Gastroesophageal sphincter (tissue), 4 donors: Measurements from ENCODE around the gene INO80. TPM values are rescaled to one million over a fixed set of nuclear protein-coding genes. Genes with fewer than 3 reads are reported as not detected.
"Not testable (repeated sequence)": the region's sequence is repeated elsewhere in the genome, so short reads cannot be mapped to it uniquely, and the experiment has no call there.

Experiments
- ATAC-seq: fragments of 150-250 bp; one replicate; pipeline ENCODE4 v1.9.1; 2016; ENCODE audit warnings: mild to moderate bottlenecking, moderate library complexity
- H3K27ac ChIP-seq, 4 donors: fragments of 200-600 bp; sonication (generic) in 3 of 4; 1 replicate in 3 of 4; 2 replicates in 1 of 4; pipeline ENCODE4 v1.5.1; 2016 to 2019
- H3K27me3 ChIP-seq: fragments of 200-600 bp; sonication (generic); one replicate; pipeline ENCODE4 v1.5.1; 2019
- H3K36me3 ChIP-seq, 2 donors: fragments of 200-600 bp; sonication (generic); one replicate each; pipeline ENCODE4 v1.5.1; 2019; ENCODE audit warnings: control low read depth in 1 of 2
- H3K4me1 ChIP-seq, 3 donors: fragments of 200-600 bp; sonication (generic); 1 replicate in 2 of 3; 2 replicates in 1 of 3; pipeline ENCODE4 v1.5.1; 2016 to 2019; ENCODE audit warnings: control low read depth in 2 of 3
- H3K4me3 ChIP-seq, 2 donors: fragments of 200-600 bp; sonication (generic); one replicate each; pipeline ENCODE4 v1.5.1; 2019; ENCODE audit warnings: mild to moderate bottlenecking in 1 of 2, moderate library complexity in 1 of 2
- H3K9me3 ChIP-seq, 3 donors: fragments of 200-600 bp; sonication (generic); one replicate each; pipeline ENCODE4 v1.5.1; 2017 to 2019; ENCODE audit warnings: control low read depth in 2 of 3
- EP300 ChIP-seq: sonication (generic); formaldehyde crosslinking; IDR thresholded peaks from one replicate; pipeline ENCODE4 v1.6.1; 2017; ENCODE audit warnings: antibody characterized with exemption, mild to moderate bottlenecking
- POLR2A ChIP-seq, 2 donors: fragments of 450-650 bp; IDR thresholded peaks; one replicate each; pipeline ENCODE4 v1.6.1; 2017; ENCODE audit warnings: antibody characterized with exemption in 2 of 2, mild to moderate bottlenecking in 2 of 2, moderate library complexity in 1 of 2
- POLR2AphosphoS5 ChIP-seq: sonication (generic); formaldehyde crosslinking; IDR thresholded peaks from one replicate; pipeline ENCODE4 v1.6.1; 2017; ENCODE audit warnings: antibody characterized with exemption
- WGBS, 2 donors: methylation state at CpG; one replicate each; pipeline ENCODE4 v1.1.5; 2018; ENCODE audit warnings: low coverage in 1 of 2; 5-methylcytosine and 5-hydroxymethylcytosine counted together
- total RNA-seq, 4 donors: library from RNA; depleted of rRNA; stranded (reverse); fragments of >200 nt; gene quantifications; one replicate each; pipeline ENCODE4 v1.1.0, GENCODE V29; 2016
- TF ChIP-seq, protein P1 (sequence below), 4 experiments: fragments of 200-600 bp in 2 of 4; fragments of 450-650 bp in 2 of 4; sonication (generic) in 1 of 4; IDR thresholded peaks; one replicate each; pipeline ENCODE4 v1.5.1; 2017 to 2019; ENCODE audit warnings: antibody characterized with exemption in 4 of 4, mild to moderate bottlenecking in 2 of 4, moderate library complexity in 2 of 4

Gene INO80
- total RNA-seq, 4 donors from 2014 or later, result 18.0 to 61.3 (median 32.2) TPM

DNA sequence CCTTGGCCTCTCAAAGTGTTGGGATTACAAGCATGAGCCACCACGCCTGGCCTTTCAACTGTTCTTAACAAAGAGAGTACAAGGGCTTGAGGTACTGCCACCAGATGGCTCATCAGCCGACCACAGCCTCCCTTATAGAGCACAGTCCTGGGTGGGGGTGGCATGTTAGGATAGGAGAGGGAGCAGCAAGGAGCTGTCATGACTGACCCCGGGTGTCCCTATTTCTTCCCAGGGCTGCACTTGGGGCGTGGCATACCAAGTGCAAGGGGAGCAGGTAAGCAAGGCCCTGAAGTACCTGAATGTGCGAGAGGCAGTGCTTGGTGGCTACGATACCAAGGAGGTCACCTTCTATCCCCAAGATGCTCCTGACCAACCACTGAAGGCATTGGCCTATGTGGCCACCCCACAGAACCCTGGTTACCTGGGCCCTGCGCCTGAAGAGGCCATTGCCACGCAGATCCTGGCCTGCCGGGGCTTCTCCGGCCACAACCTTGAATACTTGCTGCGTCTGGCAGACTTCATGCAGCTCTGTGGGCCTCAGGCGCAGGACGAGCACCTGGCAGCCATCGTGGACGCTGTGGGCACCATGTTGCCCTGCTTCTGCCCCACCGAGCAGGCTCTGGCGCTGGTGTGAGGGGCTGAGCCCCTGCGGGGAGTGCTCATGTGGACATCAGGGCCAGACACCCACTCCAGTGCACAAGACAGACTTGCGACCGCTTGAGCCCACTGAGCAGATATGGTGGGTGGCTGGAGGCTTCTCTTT is 160.8 kb downstream of the INO80 start:
- WGBS, 2 donors, result 80% methylated on average over 1 of the region's 20 CpGs; no CpG with 5 or more reads in 1 of the 2 donors
- Histone ChIP-seq H3K4me3 (no peak overlapping the region), H3K27ac (peak overlapping the region in 1 of 4 donors; percentile 58), H3K9me3 (no peaks in the 10 kb centered on the region), H3K4me1 (peaks cover 0 to 46% (median 6%) of the 10 kb centered on the region in 3 donors), H3K27me3 (no peaks in the 10 kb centered on the region), H3K36me3 (no peaks in the 10 kb centered on the region)
- no peak for ATAC-seq
- TF ChIP-seq, protein P1, sequence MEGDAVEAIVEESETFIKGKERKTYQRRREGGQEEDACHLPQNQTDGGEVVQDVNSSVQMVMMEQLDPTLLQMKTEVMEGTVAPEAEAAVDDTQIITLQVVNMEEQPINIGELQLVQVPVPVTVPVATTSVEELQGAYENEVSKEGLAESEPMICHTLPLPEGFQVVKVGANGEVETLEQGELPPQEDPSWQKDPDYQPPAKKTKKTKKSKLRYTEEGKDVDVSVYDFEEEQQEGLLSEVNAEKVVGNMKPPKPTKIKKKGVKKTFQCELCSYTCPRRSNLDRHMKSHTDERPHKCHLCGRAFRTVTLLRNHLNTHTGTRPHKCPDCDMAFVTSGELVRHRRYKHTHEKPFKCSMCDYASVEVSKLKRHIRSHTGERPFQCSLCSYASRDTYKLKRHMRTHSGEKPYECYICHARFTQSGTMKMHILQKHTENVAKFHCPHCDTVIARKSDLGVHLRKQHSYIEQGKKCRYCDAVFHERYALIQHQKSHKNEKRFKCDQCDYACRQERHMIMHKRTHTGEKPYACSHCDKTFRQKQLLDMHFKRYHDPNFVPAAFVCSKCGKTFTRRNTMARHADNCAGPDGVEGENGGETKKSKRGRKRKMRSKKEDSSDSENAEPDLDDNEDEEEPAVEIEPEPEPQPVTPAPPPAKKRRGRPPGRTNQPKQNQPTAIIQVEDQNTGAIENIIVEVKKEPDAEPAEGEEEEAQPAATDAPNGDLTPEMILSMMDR (IDR thresholded peaks at IDR 0.05), result no peak
- TF ChIP-seq POLR2AphosphoS5, result no peak
- TF ChIP-seq EP300, result no peak
- TF ChIP-seq POLR2A (IDR thresholded peaks at IDR 0.05), result no peak

DNA sequence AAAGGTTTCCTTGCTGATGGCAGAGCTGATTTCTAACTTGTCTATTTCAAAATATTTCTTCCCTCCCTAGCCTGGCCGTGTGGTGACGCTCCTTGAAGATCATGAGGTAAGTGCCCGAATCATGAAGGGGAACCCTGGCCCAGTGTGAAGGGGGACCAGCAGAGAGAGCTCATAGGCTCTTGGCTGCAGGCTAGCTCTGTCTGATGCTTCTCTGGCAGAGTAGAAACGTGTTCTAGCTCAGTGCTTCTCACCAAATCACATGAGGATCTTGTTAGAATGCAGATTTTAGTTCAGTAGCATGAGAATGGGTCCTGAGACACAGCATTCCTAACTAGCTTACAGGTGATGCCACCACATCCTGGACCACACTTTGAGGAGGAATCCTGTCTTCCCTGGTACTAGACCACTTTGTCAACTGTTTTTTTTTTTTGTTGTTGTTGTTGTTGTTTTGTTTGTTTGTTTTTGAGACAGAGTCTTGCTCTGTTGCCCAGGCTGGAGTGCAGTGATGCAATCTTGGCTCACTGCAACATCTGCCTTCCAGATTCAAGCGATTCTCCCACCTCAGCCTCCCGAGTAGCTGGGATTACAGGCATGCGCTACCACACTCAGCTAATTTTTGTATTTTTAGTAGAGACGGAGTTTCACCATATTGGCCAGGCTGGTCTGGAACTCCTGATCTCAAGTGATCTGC is 161.8 kb downstream of the INO80 start:
- not testable (repeated sequence) for H3K27ac ChIP-seq, H3K36me3 ChIP-seq, H3K27me3 ChIP-seq, H3K9me3 ChIP-seq, ATAC-seq
- 75 to 94% methylated on average over 3 to 4 of the region's 8 CpGs for WGBS, 2 donors
- Histone ChIP-seq H3K4me3 (peak overlapping the region in 1 of 2 donors; percentile 68), H3K4me1 (peaks cover 0 to 46% (median 6%) of the 10 kb centered on the region in 3 donors)

DNA sequence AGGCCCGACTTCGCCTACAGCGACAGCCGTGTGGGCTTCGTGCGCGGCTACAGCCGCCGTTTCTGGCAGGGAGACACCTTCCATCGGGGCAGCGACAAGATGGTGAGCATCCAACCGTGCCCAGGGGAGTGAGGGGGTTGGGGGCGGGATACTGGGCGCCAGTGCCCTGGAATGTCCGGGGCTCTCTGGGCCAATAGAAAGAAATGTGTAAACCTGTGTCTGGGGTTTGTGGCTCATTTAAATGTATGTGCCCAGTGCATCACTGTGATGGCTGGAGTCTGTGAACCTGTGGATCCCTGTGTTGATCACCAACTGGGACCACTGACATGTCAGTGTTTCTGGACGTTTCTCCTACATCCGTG is 162.4 kb downstream of the INO80 start:
- peak overlapping the region; percentile 62 to 68 for H3K4me3 ChIP-seq
- peak overlapping the region in 3 of 4 donors; percentile 85 to 87 (median 86) for H3K27ac ChIP-seq
- H3K9me3 ChIP-seq, result no peaks in the 10 kb centered on the region
- peaks cover 0 to 46% (median 6%) of the 10 kb centered on the region in 3 donors for H3K4me1 ChIP-seq
- H3K27me3 ChIP-seq, result no peaks in the 10 kb centered on the region
- TF ChIP-seq POLR2A (IDR thresholded peaks at IDR 0.05) (no peak), EP300 (no peak), POLR2AphosphoS5 (no peak)
- TF ChIP-seq, protein P1 (IDR thresholded peaks at IDR 0.05), result no peak
- no peaks in the 10 kb centered on the region for H3K36me3 ChIP-seq
- whole genome bisulfite sequencing, 2 donors, result 20% methylated on average over 2 of the region's 17 CpGs; no CpG with 5 or more reads in 1 of the 2 donors
- no peak for ATAC-seq

DNA sequence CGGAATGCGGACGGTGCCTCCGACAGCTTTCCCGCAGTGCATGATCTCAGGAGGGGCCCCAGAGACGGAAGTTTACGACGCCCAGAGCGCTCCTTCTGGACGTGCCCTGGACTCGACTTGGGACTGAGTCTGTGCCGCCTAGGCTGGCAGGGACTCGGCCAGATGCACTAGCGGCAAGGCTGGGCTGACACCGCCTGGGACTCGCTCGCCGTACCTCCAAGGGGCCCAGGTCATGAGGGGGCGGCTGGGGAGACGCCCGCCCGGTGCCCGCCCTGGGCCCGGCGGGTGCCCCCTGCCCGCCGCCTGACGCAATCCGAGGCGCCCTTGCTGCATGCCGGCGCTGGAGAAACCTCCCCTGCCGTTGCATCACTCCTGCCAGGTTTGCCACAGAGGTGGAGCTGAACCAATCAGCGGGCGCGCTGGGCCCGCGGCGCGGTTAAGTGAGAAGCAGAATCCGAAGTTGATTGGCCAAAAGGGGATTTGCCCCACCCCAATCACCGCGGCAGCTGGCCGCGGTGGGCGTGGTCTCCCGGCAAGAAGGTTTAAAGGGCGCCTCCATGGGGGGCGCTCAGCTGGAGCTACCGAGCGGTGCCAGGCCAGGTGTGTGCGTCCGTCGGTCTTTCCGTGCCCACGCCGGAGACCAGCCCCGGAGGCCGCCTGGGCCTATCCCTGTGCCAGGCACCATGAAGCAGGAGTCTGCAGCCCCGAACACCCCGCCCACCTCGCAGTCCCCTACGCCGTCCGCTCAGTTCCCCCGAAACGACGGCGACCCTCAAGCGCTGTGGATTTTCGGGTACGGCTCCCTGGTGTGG is 163.0 kb downstream of the INO80 start, which contains the start of gene CHAC1:
TSS of gene CHAC1 (plus strand) at position 571 of the 812 bp plus-strand sequence. CDS start at position 684, 113 bp downstream.
- Histone ChIP-seq H3K36me3 (no peaks in the 10 kb centered on the region), H3K9me3 (no peaks in the 10 kb centered on the region), H3K27me3 (no peaks in the 10 kb centered on the region), H3K4me3 (peak within 1 kb of the TSS; percentile 62 to 68), H3K27ac (peak within 1 kb of the TSS; percentile 47 to 87 (median 86)), H3K4me1 (peaks cover 0 to 44% (median 6%) of the 10 kb centered on the region in 3 donors)
- WGBS, 2 donors, result no CpG with 5 or more reads among the region's 72 CpGs
- ATAC-seq, result peak; percentile 95
- TF ChIP-seq EP300, result no peak
- peak; percentile 23 to 46 for TF ChIP-seq POLR2A (IDR thresholded peaks at IDR 0.05)
- TF ChIP-seq, protein P1 (IDR thresholded peaks at IDR 0.05), result peak in 2 of 4 experiments; percentile 6 to 17
- peak; percentile 57 for TF ChIP-seq POLR2AphosphoS5
